Measurements from ENCODE around the gene KRTAP5-8.

Gene KRTAP5-8

GRCh38 chr11:71518506-71519471 is 19.0 kb upstream of the KRTAP5-8 start:
- no peak for TF ChIP-seq EP300 (IDR thresholded peaks at IDR 0.05; ENCODE audit: borderline replicate concordance)
- no peak for TF ChIP-seq FOXM1 (IDR thresholded peaks at IDR 0.05; ENCODE audit: borderline replicate concordance, low read depth)
- no peak for TF ChIP-seq USF1 (IDR thresholded peaks at IDR 0.05)
- no peak for TF ChIP-seq TEAD4 (IDR thresholded peaks at IDR 0.05)
- no peak for TF ChIP-seq ZBTB7A (IDR thresholded peaks at IDR 0.05; ENCODE audit: low read depth)
- no peak for TF ChIP-seq RAD21 (IDR thresholded peaks at IDR 0.05; ENCODE audit: low read depth)
- TF ChIP-seq TAF1 (IDR thresholded peaks at IDR 0.05; ENCODE audit: low read depth): no peak
- TF ChIP-seq YY1 (IDR thresholded peaks at IDR 0.05; ENCODE audit: low read depth): no peak
- TF ChIP-seq REST (IDR thresholded peaks at IDR 0.05; ENCODE audit: low read depth): no peak
- no peak for TF ChIP-seq NFIC (IDR thresholded peaks at IDR 0.05)
- no peak for TF ChIP-seq CEBPB (IDR thresholded peaks at IDR 0.05)
- no peak for TF ChIP-seq EGR1 (IDR thresholded peaks at IDR 0.05)
- TF ChIP-seq CREB1 (IDR thresholded peaks at IDR 0.05; ENCODE audit: low read depth): no peak

- TF ChIP-seq CEBPB (IDR thresholded peaks at IDR 0.05) (no peak), TAF1 (IDR thresholded peaks at IDR 0.05; ENCODE audit: low read depth) (no peak), RAD21 (IDR thresholded peaks at IDR 0.05; ENCODE audit: low read depth) (no peak), TCF12 (IDR thresholded peaks at IDR 0.05; ENCODE audit: low read depth) (no peak), REST (IDR thresholded peaks at IDR 0.05; ENCODE audit: low read depth) (no peak)
Measured at GRCh38 chr11:71519546-71519945, 18.3 kb upstream of the KRTAP5-8 start.

- no peak for TF ChIP-seq FOXM1 (IDR thresholded peaks at IDR 0.05; ENCODE audit: borderline replicate concordance, low read depth)
- no peak for TF ChIP-seq RAD21 (IDR thresholded peaks at IDR 0.05; ENCODE audit: low read depth)
- no peak for TF ChIP-seq MAX (IDR thresholded peaks at IDR 0.05)
- TF ChIP-seq TAF1 (IDR thresholded peaks at IDR 0.05; ENCODE audit: low read depth): no peak
- TF ChIP-seq ZBTB7A (IDR thresholded peaks at IDR 0.05; ENCODE audit: low read depth): no peak
- no peak for TF ChIP-seq CREB1 (IDR thresholded peaks at IDR 0.05; ENCODE audit: low read depth)
- no peak for TF ChIP-seq REST (IDR thresholded peaks at IDR 0.05; ENCODE audit: low read depth)
- no peak for TF ChIP-seq TEAD4 (IDR thresholded peaks at IDR 0.05)
- TF ChIP-seq TCF12 (IDR thresholded peaks at IDR 0.05; ENCODE audit: low read depth): no peak
- no peak for TF ChIP-seq YY1 (IDR thresholded peaks at IDR 0.05; ENCODE audit: low read depth)
- TF ChIP-seq EP300 (IDR thresholded peaks at IDR 0.05; ENCODE audit: borderline replicate concordance): no peak
- no peak for TF ChIP-seq USF1 (IDR thresholded peaks at IDR 0.05)
- no peak for TF ChIP-seq NFIC (IDR thresholded peaks at IDR 0.05)
Measured at GRCh38 chr11:71525188-71525937, 12.5 kb upstream of the KRTAP5-8 start.

- TF ChIP-seq YY1 (IDR thresholded peaks at IDR 0.05; ENCODE audit: low read depth): no peak
- TF ChIP-seq EGR1 (IDR thresholded peaks at IDR 0.05): no peak
- no peak for TF ChIP-seq REST (IDR thresholded peaks at IDR 0.05; ENCODE audit: low read depth)
- no peak for TF ChIP-seq FOXM1 (IDR thresholded peaks at IDR 0.05; ENCODE audit: borderline replicate concordance, low read depth)
- no peak for TF ChIP-seq MAX (IDR thresholded peaks at IDR 0.05)
- no peak for TF ChIP-seq CEBPB (IDR thresholded peaks at IDR 0.05)
- TF ChIP-seq ZBTB7A (IDR thresholded peaks at IDR 0.05; ENCODE audit: low read depth): no peak
- no peak for TF ChIP-seq USF1 (IDR thresholded peaks at IDR 0.05)
- no peak for TF ChIP-seq TEAD4 (IDR thresholded peaks at IDR 0.05)
- TF ChIP-seq NFIC (IDR thresholded peaks at IDR 0.05): no peak
- TF ChIP-seq RAD21 (IDR thresholded peaks at IDR 0.05; ENCODE audit: low read depth): no peak
- no peak for TF ChIP-seq CREB1 (IDR thresholded peaks at IDR 0.05; ENCODE audit: low read depth)
- no peak for TF ChIP-seq EP300 (IDR thresholded peaks at IDR 0.05; ENCODE audit: borderline replicate concordance)
- TF ChIP-seq TAF1 (IDR thresholded peaks at IDR 0.05; ENCODE audit: low read depth): no peak
- TF ChIP-seq TCF12 (IDR thresholded peaks at IDR 0.05; ENCODE audit: low read depth): no peak
Measured at GRCh38 chr11:71525938-71526495, 11.8 kb upstream of the KRTAP5-8 start.

Measured in Ishikawa (cell line).